Prostate gland (tissue), 2 donors: ENCODE data around the gene MT1M.

Experiments
- POLR2A ChIP-seq: fragments of 450-650 bp; IDR thresholded peaks from one replicate; pipeline ENCODE4 v1.6.1; 2016; ENCODE audit warnings: antibody characterized with exemption, mild to moderate bottlenecking
- POLR2AphosphoS5 ChIP-seq: sonication (generic); formaldehyde crosslinking; IDR thresholded peaks from one replicate; pipeline ENCODE4 v1.6.1; 2017; ENCODE audit warnings: antibody characterized with exemption
- TF ChIP-seq, protein P1 (sequence below), 4 experiments: fragments of 200-600 bp in 2 of 4; fragments of 450-650 bp in 2 of 4; sonication (generic) in 2 of 4; IDR thresholded peaks; 1 replicate in 3 of 4; 2 replicates in 1 of 4; pipeline ENCODE4 v1.5.1; 2016 to 2019; ENCODE audit warnings: antibody characterized with exemption in 4 of 4, mild to moderate bottlenecking in 2 of 4, moderate library complexity in 2 of 4

DNA sequence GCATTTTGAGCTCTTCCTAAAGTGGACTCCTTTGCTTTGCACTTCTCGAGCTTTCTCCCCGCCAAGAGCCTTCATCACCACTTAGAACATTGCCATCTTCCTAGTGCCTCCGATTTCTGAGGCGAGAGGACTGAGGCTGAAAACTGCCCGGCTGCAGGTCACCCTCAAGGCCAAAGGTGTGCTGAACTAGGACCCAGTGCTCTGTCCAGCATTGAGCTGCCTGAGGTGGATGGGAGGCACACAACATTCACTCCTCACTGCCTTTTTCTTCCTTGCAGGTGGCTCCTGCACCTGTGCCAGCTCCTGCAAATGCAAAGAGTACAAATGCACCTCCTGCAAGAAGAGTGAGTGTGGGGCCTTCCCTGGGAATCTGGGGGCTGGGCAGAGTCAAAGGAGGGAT, 11.4 kb downstream of the MT1M start:
- TF ChIP-seq, protein P1, sequence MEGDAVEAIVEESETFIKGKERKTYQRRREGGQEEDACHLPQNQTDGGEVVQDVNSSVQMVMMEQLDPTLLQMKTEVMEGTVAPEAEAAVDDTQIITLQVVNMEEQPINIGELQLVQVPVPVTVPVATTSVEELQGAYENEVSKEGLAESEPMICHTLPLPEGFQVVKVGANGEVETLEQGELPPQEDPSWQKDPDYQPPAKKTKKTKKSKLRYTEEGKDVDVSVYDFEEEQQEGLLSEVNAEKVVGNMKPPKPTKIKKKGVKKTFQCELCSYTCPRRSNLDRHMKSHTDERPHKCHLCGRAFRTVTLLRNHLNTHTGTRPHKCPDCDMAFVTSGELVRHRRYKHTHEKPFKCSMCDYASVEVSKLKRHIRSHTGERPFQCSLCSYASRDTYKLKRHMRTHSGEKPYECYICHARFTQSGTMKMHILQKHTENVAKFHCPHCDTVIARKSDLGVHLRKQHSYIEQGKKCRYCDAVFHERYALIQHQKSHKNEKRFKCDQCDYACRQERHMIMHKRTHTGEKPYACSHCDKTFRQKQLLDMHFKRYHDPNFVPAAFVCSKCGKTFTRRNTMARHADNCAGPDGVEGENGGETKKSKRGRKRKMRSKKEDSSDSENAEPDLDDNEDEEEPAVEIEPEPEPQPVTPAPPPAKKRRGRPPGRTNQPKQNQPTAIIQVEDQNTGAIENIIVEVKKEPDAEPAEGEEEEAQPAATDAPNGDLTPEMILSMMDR (IDR thresholded peaks at IDR 0.05), result no peak
- TF ChIP-seq POLR2AphosphoS5 (no peak), POLR2A (no peak)
